Stimulated activated CD8-positive, alpha-beta memory T cell treated with anti-CD3 and anti-CD28 coated beads, Interleukin-15, amount 100 ng/mL, for 48 hours (primary cell): ENCODE results near the gene SUSD3.
"Not testable (repeated sequence)": the region's sequence is repeated elsewhere in the genome, so short reads cannot be mapped to it uniquely, and the experiment has no call there.

Source experiments
- DNase-seq, 2 donors: peaks; one replicate each; pipeline ENCODE4 v3.0.0-alpha.2; 2020; ENCODE audit warnings: low read depth in 2 of 2

SUSD3 gene

DNA sequence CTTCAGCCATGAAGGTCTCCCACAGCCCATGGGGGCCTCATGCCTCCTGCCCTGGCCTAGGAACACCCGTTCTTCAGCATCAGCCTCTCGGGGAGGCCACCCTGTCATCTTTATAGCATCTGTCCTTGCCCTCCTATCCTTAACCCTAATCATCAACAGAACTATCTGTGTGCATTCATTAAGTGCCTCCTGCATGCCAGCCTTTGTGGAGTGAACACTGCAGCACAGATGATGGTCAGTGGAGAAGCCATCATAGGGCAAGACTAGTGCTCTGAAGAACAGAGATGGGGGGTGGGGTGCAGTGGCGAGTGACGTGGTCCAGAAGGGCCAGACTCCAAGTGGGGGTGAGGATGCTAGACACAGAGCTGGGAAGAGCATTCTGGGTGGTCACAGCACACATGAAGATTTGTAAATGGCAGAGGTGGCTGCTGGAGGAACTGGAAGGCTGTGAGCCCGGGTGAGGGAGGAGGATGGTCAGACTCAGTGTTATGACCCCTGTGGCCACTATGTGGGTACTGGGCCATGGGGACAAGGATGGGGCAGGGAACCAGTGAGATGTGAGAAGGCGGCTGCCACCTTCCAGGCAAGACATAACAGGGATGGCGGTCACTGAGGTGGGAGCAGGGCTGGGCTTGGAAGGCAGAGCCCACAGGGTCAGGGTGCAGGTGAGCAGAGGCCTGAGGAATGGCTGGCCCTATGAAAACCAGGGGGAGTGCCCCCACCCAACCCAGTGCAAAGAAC is 33.9 kb downstream of the SUSD3 start:
- no peak for DNase-seq

DNA sequence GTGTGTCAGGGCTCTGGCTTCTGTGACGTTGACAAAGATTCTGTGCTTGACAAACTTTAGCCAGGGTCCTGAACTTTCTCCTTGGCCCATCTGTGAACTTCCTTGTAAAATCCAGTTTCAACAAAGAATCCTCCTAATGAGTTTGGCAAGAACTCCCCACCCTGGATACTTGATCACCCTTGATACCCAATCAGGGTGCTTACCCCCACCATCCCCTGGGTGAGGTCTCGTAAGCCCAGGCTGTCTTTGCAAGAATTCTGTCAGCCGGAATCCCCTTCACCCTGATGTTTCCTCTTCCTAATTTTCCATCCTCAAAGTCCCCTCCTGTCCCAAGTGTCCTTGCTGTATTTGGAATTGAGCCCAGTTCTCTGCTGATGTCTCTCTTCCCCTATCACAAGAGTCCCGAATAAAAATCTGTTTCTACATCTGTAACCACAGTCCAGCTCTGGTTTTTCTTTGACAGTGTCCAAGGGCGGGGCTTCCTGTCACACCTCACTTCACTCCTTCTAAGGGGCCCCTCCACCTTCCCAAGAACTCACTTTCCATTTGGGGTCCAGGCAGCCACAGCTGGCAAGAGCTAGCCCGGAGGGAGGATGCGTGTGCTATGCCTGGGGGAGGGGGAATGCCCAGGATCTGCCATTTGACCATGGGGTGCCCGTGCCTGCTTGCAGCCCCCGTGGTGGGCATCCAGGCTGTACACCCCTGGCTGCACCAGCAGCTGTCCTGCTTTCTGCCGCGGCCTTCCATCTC is 34.8 kb downstream of the SUSD3 start:
- DNase-seq = no peak

DNA sequence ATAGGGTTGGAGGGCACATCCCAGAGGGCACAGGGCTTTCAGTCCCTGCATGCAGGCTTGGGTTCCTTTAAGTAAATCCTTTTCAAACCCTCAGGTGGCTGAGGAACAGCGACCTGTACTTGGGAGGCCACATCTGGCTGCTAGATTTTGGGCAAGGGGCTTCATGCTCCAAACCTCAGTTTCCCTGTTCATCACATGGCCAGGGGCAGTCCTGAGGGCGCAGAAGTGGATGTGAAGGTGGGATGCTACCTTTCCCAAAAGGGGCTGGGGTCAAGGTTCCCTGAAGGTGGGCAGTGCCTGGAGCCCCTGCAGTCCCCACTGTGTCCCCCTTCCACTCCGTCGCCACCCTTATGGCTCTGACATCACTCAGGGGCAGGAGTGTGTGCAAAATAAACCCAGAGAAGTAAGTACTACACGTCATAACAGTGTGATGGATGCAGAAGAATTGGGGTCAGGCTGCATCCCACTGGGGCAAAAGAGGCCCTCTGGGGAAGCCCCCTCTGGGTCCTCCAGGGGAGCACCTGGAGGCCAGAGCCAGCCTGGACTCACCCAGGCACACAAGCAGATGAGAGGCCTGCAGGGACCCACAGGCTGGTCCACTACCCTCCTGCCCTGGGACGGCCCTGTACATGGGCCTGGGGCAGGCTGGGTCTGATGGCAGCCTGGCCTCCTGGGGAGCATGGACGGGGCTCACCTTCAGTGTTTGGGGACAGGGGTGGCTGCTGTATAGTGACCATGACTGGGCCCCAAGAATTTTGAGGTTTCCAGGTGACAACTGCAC is 35.6 kb downstream of the SUSD3 start:
- DNase-seq = no peak

DNA sequence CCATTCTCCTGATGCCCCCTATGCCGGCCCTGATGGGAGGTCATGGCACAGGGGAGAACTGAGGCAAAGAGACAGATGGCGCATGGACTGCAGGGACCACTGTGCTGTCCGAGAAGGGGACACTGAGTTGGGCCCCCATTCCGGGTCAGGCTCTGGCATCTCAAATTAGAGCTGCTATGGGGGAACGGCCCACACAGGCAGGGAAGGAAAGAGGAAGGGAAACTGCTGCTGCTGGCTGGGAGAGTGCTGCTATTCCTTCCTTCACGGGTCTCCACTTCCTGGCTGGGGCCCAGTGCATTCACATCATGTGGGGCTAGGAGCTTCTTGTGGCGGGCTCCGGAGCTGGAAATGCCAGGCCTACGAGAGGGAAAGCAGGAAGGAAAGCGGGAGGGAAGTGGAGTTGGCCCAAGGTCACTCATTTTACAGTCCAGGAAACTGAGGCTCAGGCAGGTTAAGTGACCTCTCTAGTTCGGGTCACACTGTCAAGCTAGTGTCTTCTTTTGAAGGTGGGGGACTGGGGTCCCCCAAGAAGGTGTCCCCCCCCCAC is 36.2 kb downstream of the SUSD3 start:
- no peak for DNase-seq

DNA sequence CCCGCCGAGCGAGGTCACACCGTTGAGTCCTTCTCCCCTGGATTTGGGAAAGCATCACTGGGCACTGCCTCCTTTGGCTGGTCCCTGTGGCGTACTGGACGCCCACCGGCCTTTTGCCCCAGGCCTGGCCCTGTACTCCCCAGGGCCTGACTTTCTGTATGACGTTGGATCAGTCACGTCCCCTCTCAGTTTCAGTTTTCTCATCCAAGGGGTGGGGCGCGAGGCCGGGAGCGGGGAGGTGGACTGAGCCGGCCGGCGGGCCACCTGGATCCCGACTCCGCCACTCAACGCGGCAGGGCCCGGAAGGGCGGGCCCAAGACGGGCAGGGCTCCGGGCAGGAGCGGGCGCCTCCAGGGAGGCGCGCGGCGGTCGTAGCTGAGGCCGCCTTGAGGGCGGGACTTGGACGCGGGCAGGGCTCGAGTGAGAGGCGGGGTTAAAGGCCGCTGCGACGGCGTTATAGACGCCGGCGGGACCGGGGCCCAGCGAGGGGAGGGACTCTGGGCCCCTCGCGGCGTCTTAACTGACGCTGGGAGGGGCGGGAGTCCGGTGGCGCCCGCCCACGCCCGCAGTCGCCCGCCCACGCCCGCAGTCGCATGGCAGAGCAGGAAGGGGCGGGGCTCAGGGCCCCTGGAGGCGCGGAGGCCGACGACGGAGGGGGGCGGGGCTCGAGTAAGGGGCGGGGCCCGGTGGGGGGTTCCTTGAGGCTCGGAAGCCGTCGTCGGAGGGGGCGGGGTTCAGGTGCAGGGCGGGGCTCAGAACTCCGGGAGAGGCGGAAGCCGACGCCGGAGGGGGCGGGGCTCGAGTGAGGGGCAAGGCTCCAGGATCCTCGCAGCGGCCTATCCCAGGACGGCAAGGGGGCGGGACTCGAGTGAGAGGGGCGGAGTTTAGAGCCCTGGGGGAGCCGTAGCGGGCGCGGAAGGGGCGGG is 37.0 kb downstream of the SUSD3 start:
- DNase-seq = peak; percentile 100

DNA sequence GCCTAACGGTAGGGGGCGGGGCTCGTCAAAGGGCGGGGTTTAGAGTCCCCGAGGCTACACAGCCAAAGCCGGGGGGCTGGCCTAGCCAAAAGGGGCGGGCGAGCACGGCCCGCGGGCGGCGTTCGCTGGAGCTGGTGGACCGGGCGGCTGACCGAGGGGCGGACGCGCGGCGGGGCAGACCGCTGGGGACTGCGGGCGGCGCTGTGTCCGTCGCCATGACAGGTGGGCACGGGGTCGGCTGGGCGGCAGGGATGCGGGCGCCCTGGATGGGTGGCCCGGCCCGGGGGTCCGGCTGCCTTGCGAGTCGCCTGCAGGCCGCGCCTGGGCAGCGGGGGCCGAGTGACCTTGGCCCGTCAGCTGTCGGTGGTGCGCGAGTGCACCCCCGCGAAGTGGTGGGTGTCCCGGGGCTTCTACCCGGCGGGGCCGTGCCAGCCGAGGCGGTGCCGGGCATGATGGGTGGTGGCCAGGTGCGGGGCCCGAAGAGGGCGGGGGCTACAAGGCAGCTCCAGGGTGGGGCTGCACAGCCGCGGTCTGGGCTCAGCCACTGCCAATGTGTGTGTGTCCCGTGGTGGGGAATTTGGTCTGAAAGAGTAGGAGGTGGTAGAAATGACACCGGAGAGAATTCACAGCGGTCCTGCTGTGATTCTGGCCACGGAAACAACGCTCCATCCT is 37.8 kb downstream of the SUSD3 start, which contains the start of gene CARD19:
Gene CARD19 (plus strand): TSS at position 87 of the 672 bp plus-strand sequence. CDS start 129 bp downstream, at position 216.
- peak in 1 of 2 donors; percentile 35 for DNase-seq

DNA sequence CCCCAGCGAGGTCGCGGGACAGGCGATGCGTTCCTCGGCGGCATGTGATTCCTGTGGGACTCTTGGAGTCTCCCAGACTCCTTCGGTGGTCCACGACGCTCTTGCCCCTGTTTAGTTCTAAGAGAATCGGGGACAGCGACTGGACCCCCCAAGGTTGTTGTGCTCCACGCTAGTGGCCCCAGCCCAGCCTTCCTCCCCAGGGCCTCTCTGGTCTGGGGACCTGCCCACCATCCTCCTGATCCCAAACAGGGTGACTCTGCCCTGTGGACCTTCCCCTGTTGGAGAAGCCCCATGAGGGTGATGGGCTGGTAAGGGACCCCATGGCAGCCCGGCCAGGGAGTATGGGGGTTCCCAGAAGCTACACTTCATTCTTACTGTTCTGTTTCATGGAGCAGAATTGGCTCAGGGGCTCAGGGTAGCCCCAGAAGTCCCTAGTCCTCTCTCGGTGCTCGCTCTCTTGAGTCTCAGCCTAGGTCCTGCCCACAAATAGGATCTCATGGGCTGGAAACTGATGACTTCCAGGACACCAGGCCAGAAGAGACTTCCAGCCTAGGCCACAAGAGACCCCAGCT is 38.4 kb downstream of the SUSD3 start:
- DNase-seq = no peak

DNA sequence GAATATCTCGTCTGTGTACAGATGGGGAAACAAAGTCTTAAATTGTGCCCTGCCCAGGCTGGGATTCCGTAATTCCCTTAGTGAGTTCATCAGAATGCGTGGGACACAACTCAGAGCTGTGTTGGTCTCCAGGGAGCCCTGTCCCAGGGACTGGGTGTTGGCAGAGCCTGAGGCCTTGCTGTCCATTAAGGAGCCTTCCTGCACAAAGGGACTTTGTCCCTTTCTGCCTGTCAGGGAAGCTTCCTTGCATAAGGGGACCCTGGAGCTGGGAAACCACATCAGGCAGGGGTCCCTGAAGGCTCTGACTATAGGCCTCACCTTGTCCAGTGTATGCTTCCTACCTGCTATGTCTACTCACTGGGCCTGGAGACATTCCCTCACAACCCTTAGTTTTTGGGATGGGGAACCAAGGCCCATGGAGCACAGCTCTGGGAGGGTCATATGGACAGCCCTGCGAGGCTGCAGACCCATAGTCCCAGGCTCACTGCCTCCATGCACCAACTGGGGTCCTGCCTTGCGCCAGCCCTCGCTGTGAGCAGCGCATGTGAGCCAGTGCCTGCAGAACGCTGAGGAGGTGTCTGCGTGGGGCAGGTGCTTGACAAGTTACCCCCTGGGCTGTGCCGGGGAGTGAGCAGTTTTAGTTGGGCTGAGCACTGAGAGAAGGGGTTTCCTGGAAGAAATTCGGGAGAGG is 39.2 kb downstream of the SUSD3 start:
- no peak for DNase-seq

DNA sequence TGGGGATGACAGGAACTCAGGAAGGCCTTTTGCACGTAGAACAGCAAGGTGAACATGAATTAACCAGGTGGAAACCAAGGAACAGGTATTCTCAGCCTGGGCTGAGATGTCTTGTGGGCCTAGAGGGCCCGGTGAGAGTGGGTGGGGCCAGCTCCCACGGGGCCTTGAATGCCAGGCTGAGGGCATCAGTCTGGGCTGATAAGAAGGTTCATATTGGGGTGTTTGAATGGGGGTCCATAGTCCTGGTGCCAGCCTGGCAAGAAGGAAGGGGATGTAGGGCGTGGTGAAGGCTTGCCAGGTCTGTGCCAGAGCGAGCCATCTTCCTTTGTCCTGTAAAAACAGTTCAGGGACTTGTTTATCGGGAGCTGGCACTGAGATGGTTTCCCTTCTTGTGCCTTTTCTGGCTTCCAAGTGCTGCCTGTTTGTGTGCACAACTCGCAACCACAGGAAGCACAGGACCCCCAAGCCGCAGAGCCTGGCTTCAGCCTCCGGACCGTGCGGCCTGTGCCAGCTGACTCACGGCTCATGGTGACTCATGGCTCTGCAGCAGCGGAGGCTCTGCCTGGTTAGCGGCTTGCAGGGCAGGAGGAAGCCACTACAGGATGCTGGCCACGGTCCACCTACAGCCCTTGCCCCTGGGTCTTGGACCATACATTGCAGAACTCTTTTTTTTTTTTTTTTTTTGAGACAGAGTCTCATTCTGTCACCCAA is 39.9 kb downstream of the SUSD3 start:
- peak; percentile 70 to 76 for DNase-seq

DNA sequence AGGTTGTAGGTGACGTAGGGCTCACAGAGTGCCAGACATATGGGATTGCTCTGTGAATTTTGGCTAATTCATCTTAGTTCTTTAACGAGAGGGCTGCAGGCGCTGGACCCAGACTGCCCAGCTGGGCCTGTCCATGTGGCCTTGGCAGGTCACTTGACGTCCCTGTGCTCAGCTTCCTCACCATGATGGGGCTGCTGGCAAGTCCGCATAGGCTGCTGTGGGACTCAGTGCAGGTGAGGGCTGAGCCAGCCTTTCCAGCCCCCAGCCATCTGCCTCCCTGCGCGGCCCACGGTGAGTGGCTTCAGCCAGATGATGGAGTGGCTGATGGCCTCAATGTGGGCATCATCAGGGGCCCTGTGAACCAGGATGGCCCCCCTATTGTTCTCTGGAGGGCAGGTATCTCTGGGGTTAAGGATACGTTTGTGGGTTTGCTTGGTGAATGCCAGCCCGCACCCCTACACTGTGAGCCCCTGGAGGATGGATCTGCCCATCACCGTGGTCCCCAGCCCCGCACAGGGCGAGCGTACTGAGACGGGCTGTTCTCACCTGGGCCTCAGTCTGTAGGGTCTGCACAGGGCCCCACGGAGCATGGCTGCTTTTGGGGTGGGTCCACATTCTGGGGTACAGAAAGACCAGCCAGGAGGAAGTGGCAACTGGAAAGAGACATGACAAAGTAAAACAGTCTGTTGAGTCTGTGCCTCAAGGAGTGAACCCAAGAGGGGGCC is 41.2 kb downstream of the SUSD3 start:
- DNase-seq = no peak

DNA sequence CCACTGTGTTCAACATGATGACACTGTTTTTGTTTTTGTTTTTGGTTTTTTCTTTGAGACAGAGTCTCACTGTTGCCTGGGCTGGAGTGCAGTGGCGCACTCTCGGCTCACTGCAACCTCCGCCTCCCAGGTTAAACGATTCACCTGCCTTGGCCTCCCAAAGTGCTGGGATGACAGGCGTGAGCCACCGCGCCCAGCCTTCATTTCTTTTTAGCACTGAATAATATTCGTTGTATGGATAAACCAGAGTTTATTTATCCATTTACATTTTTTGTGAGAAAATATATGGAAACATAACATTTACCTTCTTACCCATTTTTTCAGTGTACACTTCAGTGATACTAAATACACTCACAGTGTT is 41.8 kb downstream of the SUSD3 start:
- DNase-seq = no peak

DNA sequence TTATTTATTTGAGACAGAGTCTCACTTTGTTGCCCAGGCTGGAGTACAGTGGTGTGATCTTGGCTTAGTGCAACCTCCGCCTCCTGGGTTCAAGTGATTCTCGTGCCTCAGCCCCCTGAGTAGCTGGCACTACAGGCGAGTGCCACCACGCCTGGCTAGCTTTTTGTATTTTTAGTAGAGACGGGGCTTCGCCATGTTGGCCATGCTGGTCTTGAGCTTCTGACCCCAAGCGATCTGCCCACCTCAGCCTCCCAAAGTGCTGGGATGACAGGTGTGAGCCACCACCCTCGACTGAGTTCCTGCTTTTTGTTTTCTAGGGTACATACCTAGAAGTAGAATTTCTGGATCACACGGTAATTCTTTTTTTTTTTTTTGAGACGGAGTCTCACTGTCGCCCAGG is 42.6 kb downstream of the SUSD3 start:
- DNase-seq = not testable (repeated sequence)

DNA sequence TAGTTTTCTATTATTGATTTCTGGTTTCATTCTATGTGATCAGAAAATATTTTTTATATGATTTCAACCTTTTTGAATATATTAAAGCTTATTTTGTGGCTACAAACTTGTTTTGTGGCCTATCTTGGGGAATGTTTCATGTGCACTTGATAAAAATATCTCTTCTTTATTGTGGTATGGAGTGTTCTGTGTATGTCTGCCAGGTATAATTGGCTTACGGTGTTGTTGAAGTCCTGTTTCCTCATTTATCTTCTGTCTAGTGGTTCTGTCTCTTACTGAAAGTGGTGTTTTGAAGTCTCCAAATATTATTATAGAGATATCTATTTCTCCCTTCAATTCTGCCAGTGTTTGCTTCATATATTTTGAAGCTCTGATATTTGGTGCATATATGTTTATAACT is 47.1 kb downstream of the SUSD3 start:
- no peak for DNase-seq

DNA sequence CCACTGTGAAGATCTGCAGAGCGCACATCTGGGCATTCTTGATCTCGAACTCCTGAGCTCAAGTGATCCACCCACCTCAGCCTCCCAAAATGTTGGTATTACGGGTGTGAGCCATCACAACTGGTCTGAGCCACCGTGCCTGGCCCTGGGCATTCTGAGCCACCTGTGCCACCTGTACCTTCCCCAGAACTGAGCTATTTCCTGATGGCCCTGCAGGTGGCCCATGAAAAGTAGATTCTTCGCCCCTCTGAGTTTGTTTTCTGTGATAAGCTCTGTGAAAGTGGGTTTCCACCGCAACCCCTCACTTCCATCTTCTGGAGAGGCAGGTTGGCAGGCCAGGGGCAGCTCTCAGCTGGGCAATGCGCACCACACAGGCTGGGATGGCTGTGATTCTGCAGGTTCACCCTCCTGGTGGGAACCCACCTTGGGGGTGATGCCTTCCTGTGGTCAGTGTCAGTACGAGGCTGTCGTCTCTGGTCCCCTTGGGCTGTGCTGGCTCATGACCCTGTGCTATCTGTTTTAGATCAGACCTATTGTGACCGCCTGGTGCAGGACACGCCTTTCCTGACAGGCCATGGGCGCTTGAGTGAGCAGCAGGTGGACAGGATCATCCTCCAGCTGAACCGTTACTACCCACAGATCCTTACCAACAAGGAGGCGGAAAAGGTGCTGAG is 48.8 kb downstream of the SUSD3 start:
- no peak for DNase-seq

DNA sequence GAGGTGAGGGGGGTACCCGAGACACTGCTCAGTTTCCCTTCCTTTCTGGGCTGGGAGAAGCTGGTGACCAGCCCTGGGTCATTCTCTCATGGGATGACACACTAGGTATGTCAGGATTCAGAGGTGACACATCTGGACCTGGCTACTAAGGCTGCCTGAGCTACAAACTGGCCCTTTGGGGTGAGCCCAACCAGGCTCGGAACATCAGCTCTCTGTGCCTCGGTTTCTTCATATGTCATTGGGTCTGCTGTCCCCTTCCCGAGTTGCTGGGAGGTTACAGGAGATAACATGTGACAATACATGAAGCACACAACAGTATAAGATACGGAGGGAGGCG is 49.3 kb downstream of the SUSD3 start:
- DNase-seq = no peak

DNA sequence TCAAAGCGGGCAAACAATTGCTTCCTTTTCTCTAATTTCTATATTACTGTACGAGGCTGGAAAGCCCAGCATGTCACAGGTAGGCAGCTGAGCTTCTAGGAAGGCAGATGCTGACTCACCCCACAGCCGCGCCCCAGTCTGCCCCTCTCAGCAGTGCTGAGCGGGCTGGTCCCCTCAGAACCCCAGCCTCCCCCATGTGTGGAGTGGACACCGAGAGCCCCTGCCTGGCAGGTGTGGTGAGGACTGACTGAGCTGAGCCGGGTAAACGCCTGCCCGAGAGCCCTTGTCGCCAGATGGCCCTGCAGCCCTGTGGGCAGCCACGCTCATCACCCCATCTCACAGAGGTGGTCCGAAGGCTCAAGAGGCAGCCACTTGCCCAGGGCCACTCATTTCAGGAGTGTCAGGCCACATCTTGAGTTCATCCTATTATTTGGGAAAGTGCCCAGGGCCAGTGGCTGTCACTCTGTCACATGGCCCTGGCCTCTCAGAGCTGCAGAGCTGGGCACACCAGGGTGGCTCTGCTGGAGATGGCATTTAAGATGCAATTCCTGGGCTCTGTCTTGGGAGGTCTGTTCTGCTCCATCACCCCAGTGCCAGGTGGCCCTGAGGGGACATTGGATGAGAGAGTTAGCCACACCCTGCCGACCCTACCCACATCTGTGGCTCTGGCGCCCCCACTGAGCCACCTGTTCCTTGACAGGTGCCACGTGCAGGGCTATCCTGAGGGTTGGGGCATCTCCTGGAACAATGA is 50.0 kb downstream of the SUSD3 start:
- DNase-seq = peak in 1 of 2 donors; percentile 55

DNA sequence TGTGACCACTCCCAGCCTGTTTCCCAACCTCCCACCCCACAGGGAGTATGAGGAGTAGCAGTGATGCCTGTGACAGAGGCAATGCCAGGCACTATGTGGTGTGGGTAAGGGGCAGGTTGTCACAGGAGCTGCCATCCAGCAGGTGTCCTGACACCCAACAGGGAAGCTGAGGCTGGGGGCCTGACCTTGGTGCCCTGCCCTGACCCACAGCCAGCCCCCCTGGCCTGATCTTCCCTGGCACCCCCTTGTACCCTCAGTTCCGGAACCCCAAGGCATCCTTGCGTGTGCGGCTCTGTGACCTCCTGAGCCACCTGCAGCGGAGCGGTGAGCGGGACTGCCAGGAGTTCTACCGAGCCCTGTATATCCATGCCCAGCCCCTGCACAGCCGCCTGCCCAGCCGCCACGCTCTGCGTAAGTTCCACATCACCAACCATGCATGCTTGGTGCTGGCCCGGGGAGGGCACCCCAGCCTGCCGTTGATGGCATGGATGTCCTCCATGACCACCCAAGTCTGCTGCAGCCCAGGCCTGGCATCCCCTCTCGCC is 51.9 kb downstream of the SUSD3 start:
- DNase-seq = no peak
